GM12872 (cell line): ENCODE data around the gene SNX2.

Experiments used
- TF ChIP-seq, protein P1 (sequence below): IDR thresholded peaks from 3 replicates; pipeline ENCODE4 v1.5.1; 2011; ENCODE audit warnings: low read depth, mild to moderate bottlenecking, low read length, moderate library complexity; ENCODE audit not compliant: insufficient read depth

SNX2 gene

DNA sequence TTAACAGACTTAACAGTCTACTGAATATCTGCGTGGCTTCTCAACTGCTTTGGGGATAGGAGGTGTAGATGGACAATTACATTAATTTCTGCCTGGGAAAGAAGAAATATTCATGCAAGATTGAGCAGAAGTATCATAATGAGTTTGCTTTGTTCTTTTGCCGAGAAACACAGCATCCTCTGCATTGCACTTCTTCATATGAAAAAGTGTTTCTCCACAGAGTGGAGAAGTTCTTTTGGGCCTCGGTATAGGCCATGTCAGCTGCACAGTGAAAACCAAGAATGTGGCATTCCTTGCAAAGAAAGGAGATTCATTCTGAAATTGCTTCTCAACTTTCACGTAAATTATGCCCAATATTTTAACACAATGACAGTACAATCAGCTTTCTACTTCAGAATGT lies 17.6 kb upstream of the SNX2 start:
- TF ChIP-seq, protein P1, sequence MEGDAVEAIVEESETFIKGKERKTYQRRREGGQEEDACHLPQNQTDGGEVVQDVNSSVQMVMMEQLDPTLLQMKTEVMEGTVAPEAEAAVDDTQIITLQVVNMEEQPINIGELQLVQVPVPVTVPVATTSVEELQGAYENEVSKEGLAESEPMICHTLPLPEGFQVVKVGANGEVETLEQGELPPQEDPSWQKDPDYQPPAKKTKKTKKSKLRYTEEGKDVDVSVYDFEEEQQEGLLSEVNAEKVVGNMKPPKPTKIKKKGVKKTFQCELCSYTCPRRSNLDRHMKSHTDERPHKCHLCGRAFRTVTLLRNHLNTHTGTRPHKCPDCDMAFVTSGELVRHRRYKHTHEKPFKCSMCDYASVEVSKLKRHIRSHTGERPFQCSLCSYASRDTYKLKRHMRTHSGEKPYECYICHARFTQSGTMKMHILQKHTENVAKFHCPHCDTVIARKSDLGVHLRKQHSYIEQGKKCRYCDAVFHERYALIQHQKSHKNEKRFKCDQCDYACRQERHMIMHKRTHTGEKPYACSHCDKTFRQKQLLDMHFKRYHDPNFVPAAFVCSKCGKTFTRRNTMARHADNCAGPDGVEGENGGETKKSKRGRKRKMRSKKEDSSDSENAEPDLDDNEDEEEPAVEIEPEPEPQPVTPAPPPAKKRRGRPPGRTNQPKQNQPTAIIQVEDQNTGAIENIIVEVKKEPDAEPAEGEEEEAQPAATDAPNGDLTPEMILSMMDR, result no peak

DNA sequence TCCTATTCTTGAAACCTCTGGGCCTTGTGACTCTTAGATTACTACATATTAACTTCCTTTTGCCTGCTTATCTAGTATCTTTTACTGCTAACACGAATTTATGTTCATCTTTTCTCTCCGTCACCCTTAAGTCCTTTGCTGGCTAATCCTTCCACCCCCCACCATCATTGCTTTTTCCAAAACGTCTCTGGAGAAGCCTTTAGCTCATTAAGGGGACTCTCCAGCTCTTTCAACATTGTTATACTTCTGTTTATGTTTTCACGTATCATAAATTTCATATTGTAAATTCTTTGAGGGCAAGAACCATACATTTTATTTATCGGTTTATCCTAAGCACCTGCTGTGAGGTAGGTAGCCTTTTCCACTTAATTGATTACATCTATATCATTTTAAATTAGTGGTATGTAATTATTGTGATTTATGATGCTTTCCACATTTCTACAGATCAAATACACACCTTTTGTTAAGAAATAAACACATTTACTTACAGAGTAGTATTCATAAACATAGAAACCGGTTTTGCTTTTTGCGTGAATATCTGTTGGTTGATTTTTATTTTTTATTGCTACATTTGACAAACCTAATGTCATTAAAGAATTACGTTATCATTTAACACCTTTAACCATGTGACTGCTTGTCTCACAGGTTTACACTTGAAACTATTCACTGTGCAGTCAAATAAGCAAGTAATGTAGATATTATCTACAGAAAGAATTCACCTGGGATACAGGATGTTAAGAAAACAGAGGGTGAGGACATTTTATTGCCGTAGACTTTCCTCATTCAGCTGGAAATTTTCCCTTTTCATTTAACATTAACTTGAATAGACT lies 15.4 kb upstream of the SNX2 start:
- TF ChIP-seq, protein P1, result no peak

DNA sequence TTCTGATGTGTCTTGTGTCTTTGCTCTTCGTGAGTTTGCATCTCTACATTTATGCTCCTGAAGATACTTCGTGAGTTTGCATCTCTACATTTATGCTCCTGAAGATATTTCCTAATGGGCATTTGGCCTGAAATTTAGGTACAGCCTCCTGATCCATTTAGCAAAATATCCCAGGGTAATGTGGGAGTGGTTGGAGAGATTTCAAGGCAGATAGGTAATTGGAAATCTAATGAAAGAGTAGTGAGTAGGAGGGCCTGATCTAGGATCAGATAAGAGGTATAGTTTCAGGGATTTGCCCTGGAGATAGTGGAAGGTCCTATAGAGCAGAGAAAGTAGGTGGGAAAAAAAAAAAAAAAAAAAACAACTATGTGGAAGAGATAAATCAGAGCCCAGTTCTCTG lies 14.6 kb upstream of the SNX2 start:
- TF ChIP-seq, protein P1, result no peak

DNA sequence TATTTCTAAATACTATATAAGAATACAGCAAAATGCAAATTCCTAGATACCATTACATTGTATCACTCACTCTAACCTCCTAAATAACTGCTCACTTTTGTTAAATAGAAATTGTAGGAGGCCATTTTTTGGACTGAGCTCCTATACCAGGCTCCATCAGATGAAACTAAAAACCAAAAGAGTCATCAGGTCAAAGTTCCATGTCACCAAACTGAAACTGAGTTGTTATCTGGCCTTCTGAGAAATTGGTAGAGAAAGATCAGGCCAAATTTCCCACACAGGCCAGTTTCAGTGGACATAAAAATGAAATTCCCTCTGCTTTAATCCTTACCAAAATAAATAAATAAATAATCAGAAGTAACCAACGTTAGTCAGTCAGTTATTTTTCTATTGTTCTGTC lies 13.8 kb upstream of the SNX2 start:
- TF ChIP-seq, protein P1, result no peak

DNA sequence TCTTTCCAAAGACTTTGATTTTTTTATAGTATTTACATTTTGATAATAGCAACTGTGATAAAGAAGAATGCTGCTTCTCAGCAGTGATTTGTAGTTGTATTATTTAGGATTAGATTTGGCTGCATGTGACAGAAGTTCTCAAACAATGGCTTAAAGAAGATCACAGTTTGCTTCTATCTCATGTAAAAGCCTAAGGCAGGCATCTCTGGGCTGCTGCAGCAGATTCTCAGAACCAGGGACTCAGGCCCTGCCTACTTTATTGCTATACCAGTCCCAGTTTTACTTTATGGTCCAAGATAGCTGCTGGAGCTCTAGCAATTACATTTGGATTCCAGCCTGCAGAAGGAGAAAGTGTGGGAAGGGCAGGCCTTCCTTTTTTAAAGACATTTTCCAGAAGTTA lies 8.8 kb upstream of the SNX2 start:
- TF ChIP-seq, protein P1, result no peak

DNA sequence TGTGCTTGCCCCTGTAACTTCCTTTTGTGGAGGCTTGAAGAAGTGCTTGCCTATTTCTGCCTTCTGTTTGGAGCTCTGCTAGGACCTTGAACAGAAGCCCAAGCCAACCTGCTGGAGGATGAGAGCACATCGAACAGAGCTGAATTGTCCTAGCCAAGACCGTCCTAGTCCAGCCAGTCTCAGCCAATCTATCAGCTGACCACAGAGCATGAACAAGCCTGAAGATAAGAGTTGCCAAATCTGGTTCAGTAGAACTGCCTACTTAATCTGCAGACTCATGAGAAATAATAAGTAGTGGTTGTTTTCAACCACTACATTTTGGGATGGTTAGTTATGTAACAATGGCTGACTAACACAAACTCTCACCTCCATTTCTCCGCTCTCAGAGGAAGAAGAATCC lies 4.4 kb upstream of the SNX2 start:
- TF ChIP-seq, protein P1, result no peak

DNA sequence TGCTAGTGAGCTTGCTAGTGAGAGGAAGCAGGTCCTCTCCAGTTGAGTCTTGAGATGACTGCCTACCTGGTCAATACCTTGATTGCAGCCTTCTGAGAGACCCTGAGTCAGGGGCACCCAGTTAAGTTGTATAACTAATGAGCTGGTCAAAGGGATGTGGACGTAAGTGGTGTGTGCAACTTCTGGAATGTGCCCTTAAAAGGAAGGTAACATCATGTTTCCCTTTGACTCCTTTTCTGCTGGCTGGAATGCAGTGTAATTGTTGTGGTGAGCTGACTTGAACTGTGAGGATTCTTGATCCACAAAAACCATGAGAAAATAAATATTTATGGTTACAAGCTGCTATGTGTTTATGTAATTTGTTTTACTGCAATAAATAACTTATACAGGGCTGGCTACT lies 2.4 kb upstream of the SNX2 start:
- TF ChIP-seq, protein P1, result no peak
